ENCODE results near the gene CCDC7.
"Not testable (repeated sequence)": the region's sequence is repeated elsewhere in the genome, so short reads cannot be mapped to it uniquely, and the experiment has no call there.

CCDC7 gene

DNA sequence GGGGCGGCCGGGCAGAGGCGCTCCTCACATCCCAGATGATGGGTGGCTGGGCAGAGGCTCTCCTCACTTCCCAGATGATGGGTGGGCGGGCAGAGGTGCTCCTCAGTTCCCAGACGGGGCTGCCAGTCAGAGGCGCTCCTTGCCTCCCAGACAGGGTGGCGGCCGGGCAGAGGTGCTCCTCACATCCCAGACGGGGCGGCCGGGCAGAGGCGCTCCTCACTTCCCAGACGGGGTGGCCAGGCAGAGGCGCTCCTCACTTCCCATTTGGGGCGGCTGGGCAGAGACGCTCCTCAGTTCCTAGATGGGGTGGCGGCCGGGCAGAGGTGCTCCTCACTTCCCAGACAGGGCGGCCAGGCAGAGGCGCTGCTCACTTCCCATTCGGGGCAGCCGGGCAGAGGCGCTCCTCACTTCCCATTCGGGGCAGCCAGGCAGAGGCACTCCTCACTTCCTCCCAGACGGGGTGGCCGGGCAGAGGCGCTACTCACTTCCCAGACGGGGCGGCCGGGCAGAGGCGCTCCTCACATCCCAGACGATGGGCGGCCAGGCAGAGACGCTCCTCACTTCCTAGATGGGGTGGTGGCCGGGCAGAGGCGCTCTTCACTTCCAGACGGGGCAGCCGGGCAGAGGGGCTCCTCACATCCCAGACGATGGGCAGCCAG is 60.0 kb downstream of the CCDC7 start:
- H3K27me3 ChIP-seq (replicated peaks in 2 of 5; ENCODE audit: control insufficient read depth in 4 of 5, insufficient read depth in 5 of 5, low read length in 4 of 5), result not testable (repeated sequence)

DNA sequence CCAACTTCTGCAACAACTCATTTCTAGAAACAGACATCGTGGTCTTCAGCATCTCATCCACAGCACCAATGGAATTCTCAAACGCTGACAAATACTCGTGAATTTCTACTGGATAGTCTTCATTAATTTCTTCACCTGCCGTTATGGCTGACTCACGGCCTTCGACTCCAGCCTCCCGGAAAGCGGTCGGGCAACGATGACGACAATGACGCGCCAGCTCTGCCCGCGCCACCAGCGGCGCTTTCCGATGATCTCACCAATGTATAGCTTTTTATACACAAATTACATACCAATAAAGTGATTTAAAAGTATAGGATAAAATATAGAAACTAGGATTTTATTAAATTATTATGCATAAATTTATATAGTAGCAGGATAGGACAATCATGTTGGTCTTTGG is 65.7 kb downstream of the CCDC7 start:
- POLR2A ChIA-PET, result no interaction called here
- no peaks in the 10 kb centered on the region for H3K4me1 ChIP-seq (ENCODE audit: control extremely low read depth in 1 of 4, control insufficient read depth in 4 of 4, insufficient read depth in 4 of 4, low read length in 3 of 4)
- no peak overlapping the region for H3K27ac ChIP-seq (ENCODE audit: insufficient read depth in 1 of 2, low read depth in 1 of 2, low read length in 2 of 2, poor library complexity in 1 of 2, severe bottlenecking in 2 of 2)
- WGBS (ENCODE audit: insufficient coverage), result 100% methylated on average over 8 of the region's 18 CpGs
- peaks cover 0 to 8% (median 0%) of the 10 kb centered on the region in 5 experiments for H3K9me3 ChIP-seq (ENCODE audit: control extremely low read depth in 1 of 5, control insufficient read depth in 4 of 5, insufficient read depth in 2 of 5, low read depth in 1 of 5, low read length in 4 of 5)
- H3K4me3 ChIP-seq (ENCODE audit: control insufficient read depth in 1 of 7, extremely low read depth in 1 of 7, insufficient read depth in 4 of 7, low read depth in 2 of 7, low read length in 6 of 7), result no peak overlapping the region
- CTCF ChIA-PET, result no interaction called here
- no peaks in the 10 kb centered on the region for H3K27me3 ChIP-seq (replicated peaks in 2 of 5; ENCODE audit: control insufficient read depth in 4 of 5, insufficient read depth in 5 of 5, low read length in 4 of 5)
- no peak for DNase-seq
- H3K36me3 ChIP-seq (ENCODE audit: control insufficient read depth in 4 of 4, insufficient read depth in 4 of 4, low read length in 3 of 4), result peaks cover 0 to 2% (median 0%) of the 10 kb centered on the region in 4 experiments

More for the DNA sequence above, 60.0 kb downstream of the CCDC7 start:
- DNase-seq; H3K27ac ChIP-seq (ENCODE audit: insufficient read depth in 1 of 2, low read depth in 1 of 2, low read length in 2 of 2, poor library complexity in 1 of 2, severe bottlenecking in 2 of 2); CTCF ChIA-PET; H3K4me1 ChIP-seq (ENCODE audit: control extremely low read depth in 1 of 4, control insufficient read depth in 4 of 4, insufficient read depth in 4 of 4, low read length in 3 of 4); H3K4me3 ChIP-seq (ENCODE audit: control insufficient read depth in 1 of 7, extremely low read depth in 1 of 7, insufficient read depth in 4 of 7, low read depth in 2 of 7, low read length in 6 of 7); POLR2A ChIA-PET: not testable (repeated sequence)
- Histone ChIP-seq H3K9me3 (ENCODE audit: control extremely low read depth in 1 of 5, control insufficient read depth in 4 of 5, insufficient read depth in 2 of 5, low read depth in 1 of 5, low read length in 4 of 5) (peaks cover 0 to 24% (median 3%) of the 10 kb centered on the region in 5 experiments), H3K36me3 (ENCODE audit: control insufficient read depth in 4 of 4, insufficient read depth in 4 of 4, low read length in 3 of 4) (peaks cover 0 to 11% (median 7%) of the 10 kb centered on the region in 4 experiments)
- 98% methylated on average over 39 of the region's 39 CpGs for WGBS (ENCODE audit: insufficient coverage)

DNA sequence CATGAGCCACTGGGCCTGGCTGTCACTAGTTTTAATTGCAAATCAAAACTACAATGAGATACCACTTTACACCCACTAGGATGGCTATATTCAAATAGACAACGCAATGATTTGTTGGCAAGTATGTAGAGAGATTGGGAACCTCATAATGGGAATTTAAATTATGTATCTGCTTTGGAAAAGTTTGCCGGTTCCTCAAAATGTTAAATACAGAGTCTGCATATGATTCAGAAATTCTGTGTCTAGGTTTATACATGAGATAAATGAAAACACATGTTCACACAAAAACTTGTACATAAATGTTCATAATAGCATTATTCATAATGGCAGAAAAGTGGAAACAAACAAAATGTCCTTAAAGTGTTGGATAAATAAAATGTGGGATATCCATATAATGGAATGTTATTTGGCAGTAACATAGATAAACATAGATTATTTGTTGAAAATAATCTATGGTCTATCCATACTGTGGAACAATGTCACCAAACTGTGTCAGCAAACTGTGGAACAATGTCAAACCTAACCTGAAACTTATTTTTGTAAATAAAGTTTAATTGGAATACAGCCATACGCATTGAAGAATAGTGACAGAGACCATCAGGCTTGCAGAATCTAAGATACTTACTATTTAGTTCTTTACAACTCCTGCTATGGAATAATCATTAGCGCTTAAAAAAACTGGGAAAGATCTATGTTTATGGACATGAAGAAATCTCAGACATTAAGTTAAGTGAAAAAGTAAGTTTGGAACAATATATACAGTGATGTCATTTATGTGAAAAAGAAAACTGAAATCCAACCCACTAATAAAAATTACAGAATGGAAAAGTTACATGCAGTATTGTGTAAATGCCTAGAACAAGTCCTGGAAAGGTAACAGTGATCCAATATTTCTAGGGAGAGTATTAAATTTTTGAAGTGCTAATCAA is 70.9 kb downstream of the CCDC7 start:
- Histone ChIP-seq H3K36me3 (ENCODE audit: control insufficient read depth in 4 of 4, insufficient read depth in 4 of 4, low read length in 3 of 4) (peaks cover 0 to 2% (median 0%) of the 10 kb centered on the region in 4 experiments), H3K27me3 (replicated peaks in 2 of 5; ENCODE audit: control insufficient read depth in 4 of 5, insufficient read depth in 5 of 5, low read length in 4 of 5) (no peaks in the 10 kb centered on the region), H3K27ac (ENCODE audit: insufficient read depth in 1 of 2, low read depth in 1 of 2, low read length in 2 of 2, poor library complexity in 1 of 2, severe bottlenecking in 2 of 2) (no peak overlapping the region), H3K9me3 (ENCODE audit: control extremely low read depth in 1 of 5, control insufficient read depth in 4 of 5, insufficient read depth in 2 of 5, low read depth in 1 of 5, low read length in 4 of 5) (peaks cover 0 to 11% (median 3%) of the 10 kb centered on the region in 5 experiments), H3K4me1 (ENCODE audit: control extremely low read depth in 1 of 4, control insufficient read depth in 4 of 4, insufficient read depth in 4 of 4, low read length in 3 of 4) (no peaks in the 10 kb centered on the region), H3K4me3 (ENCODE audit: control insufficient read depth in 1 of 7, extremely low read depth in 1 of 7, insufficient read depth in 4 of 7, low read depth in 2 of 7, low read length in 6 of 7) (no peak overlapping the region)
- CTCF ChIA-PET, result no interaction called here
- POLR2A ChIA-PET, result no interaction called here
- WGBS (ENCODE audit: insufficient coverage), result no CpG with 5 or more reads among the region's 4 CpGs
- DNase-seq, result no peak

DNA sequence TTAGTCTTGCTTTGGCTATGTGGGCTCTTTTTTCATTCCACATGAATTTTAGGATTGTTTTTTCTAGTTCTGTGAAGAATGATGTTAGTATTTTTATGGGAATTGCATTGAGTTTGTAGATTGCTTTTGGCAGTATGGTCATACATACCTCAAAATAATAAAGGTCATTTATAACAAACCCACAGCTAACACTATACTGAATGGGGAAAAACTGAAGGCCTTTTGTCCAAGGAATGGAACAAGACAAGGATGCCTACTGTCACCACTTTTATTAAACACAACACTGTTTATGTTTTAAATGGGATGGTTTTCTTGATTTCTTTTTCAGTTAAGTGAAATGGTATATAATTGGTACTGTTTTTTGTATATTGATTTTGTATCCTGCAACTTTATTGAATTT is 84.3 kb downstream of the CCDC7 start:
- Histone ChIP-seq H3K27ac (ENCODE audit: insufficient read depth in 1 of 2, low read depth in 1 of 2, low read length in 2 of 2, poor library complexity in 1 of 2, severe bottlenecking in 2 of 2) (no peak overlapping the region), H3K36me3 (ENCODE audit: control insufficient read depth in 4 of 4, insufficient read depth in 4 of 4, low read length in 3 of 4) (peaks cover 0 to 2% (median 0%) of the 10 kb centered on the region in 4 experiments), H3K9me3 (ENCODE audit: control extremely low read depth in 1 of 5, control insufficient read depth in 4 of 5, insufficient read depth in 2 of 5, low read depth in 1 of 5, low read length in 4 of 5) (peaks cover 6 to 16% (median 8%) of the 10 kb centered on the region in 5 experiments), H3K4me3 (ENCODE audit: control insufficient read depth in 1 of 7, extremely low read depth in 1 of 7, insufficient read depth in 4 of 7, low read depth in 2 of 7, low read length in 6 of 7) (no peak overlapping the region), H3K4me1 (ENCODE audit: control extremely low read depth in 1 of 4, control insufficient read depth in 4 of 4, insufficient read depth in 4 of 4, low read length in 3 of 4) (no peaks in the 10 kb centered on the region), H3K27me3 (replicated peaks in 2 of 5; ENCODE audit: control insufficient read depth in 4 of 5, insufficient read depth in 5 of 5, low read length in 4 of 5) (no peaks in the 10 kb centered on the region)
- CTCF ChIA-PET, result no interaction called here
- POLR2A ChIA-PET, result no interaction called here
- no peak for DNase-seq

DNA sequence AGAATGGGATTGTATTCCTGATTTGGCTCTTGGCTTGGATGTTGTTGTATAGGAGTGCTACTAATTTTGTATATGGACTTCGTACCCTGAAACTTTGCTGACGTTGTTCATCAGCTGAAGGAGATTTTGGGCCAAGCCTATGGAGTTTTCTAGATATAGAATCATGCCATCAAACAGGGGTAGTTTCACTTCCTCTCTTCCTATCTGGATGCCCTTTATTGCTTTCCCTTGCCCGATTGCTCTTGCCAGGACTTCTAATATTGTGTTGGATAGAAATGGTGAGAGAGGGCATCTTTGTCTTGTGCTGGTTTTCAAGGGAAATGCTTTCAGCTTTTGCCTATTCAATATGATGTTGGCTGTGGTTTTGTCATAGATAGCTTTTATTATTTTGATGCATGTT is 92.3 kb downstream of the CCDC7 start:
- POLR2A ChIA-PET, result no interaction called here

DNA sequence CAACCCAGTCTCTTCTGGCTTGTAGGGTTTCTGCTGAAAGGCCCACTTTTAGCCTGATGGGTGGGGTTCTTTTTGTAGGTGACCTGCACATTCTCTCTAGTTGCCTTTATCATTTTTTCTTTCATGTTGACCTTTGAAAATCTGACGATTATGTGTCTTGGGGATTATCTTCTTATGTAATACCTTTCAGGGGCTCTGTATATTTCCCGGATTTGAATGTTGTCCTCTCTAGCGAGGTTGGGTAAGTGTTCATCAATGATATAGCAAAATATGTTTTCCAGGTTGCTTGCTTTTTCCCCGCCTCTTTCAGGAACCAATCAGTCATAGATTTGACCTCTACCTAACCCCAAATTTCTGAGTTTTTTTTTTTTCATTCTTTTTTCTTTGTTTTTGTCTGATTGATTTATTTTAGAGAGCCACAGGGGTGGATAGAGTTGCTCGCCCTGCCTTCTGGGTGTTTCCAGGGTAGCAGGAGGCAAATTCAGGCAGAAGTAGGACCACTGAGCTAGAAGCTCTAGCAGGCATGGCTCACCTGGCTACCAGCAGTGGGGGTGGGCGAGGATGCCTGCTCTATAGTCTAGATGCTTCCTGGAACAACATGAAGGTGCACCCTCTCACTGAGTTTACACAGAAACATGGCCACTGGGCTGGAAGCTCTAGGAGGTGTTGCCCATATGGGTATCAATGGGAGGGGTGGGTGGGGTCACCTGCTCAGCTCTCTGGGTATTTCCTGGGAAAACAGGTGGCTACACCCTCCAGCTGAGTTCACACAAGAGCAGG is 94.9 kb downstream of the CCDC7 start:
- Histone ChIP-seq H3K27ac (ENCODE audit: insufficient read depth in 1 of 2, low read depth in 1 of 2, low read length in 2 of 2, poor library complexity in 1 of 2, severe bottlenecking in 2 of 2) (no peak overlapping the region), H3K27me3 (replicated peaks in 2 of 5; ENCODE audit: control insufficient read depth in 4 of 5, insufficient read depth in 5 of 5, low read length in 4 of 5) (no peaks in the 10 kb centered on the region), H3K9me3 (ENCODE audit: control extremely low read depth in 1 of 5, control insufficient read depth in 4 of 5, insufficient read depth in 2 of 5, low read depth in 1 of 5, low read length in 4 of 5) (peaks cover 0 to 2% (median 0%) of the 10 kb centered on the region in 5 experiments), H3K36me3 (ENCODE audit: control insufficient read depth in 4 of 4, insufficient read depth in 4 of 4, low read length in 3 of 4) (no peaks in the 10 kb centered on the region), H3K4me1 (ENCODE audit: control extremely low read depth in 1 of 4, control insufficient read depth in 4 of 4, insufficient read depth in 4 of 4, low read length in 3 of 4) (no peaks in the 10 kb centered on the region), H3K4me3 (ENCODE audit: control insufficient read depth in 1 of 7, extremely low read depth in 1 of 7, insufficient read depth in 4 of 7, low read depth in 2 of 7, low read length in 6 of 7) (no peak overlapping the region)
- DNase-seq, result no peak
- ChIA-PET CTCF (no interaction called here), POLR2A (no interaction called here)
- WGBS (ENCODE audit: insufficient coverage), result 100% methylated on average over 4 of the region's 6 CpGs

More for the DNA sequence above, 92.3 kb downstream of the CCDC7 start:
- CTCF ChIA-PET, result no interaction called here
- Histone ChIP-seq H3K27me3 (replicated peaks in 2 of 5; ENCODE audit: control insufficient read depth in 4 of 5, insufficient read depth in 5 of 5, low read length in 4 of 5) (no peaks in the 10 kb centered on the region), H3K9me3 (ENCODE audit: control extremely low read depth in 1 of 5, control insufficient read depth in 4 of 5, insufficient read depth in 2 of 5, low read depth in 1 of 5, low read length in 4 of 5) (peaks cover 6 to 11% (median 8%) of the 10 kb centered on the region in 5 experiments), H3K27ac (ENCODE audit: insufficient read depth in 1 of 2, low read depth in 1 of 2, low read length in 2 of 2, poor library complexity in 1 of 2, severe bottlenecking in 2 of 2) (no peak overlapping the region), H3K4me1 (ENCODE audit: control extremely low read depth in 1 of 4, control insufficient read depth in 4 of 4, insufficient read depth in 4 of 4, low read length in 3 of 4) (no peaks in the 10 kb centered on the region), H3K4me3 (ENCODE audit: control insufficient read depth in 1 of 7, extremely low read depth in 1 of 7, insufficient read depth in 4 of 7, low read depth in 2 of 7, low read length in 6 of 7) (no peak overlapping the region), H3K36me3 (ENCODE audit: control insufficient read depth in 4 of 4, insufficient read depth in 4 of 4, low read length in 3 of 4) (peaks cover 0 to 2% (median 0%) of the 10 kb centered on the region in 4 experiments)
- 80% methylated on average over 1 of the region's 3 CpGs for WGBS (ENCODE audit: insufficient coverage)
- no peak for DNase-seq
